ENCODE measurements around the gene ABCC12.
A peak's percentile ranks its signal among the peaks of the same experiment; 100 is the strongest.
"Not testable (repeated sequence)": the region's sequence is repeated elsewhere in the genome, so short reads cannot be mapped to it uniquely, and the experiment has no call there.

The ABCC12 gene

GRCh38 chr16:48193846-48194245, 38.1 kb upstream of the ABCC12 start:
- no peak overlapping the region for H3K4me3 ChIP-seq (ENCODE audit: low read depth, low read length)
- DNase-seq (ENCODE audit: low read depth) = no peak
- no peak for TF ChIP-seq CTCF (IDR thresholded peaks at IDR 0.05; ENCODE audit: control insufficient read depth, extremely low read depth, insufficient read depth)

- no peak overlapping the region for H3K4me3 ChIP-seq (ENCODE audit: low read depth, low read length)
- no peak for DNase-seq (ENCODE audit: low read depth)
- no peak for TF ChIP-seq CTCF (IDR thresholded peaks at IDR 0.05; ENCODE audit: control insufficient read depth, extremely low read depth, insufficient read depth)
Observed at GRCh38 chr16:48188449-48189102, 32.8 kb upstream of the ABCC12 start.

- no peak for DNase-seq (ENCODE audit: low read depth)
- no peak for TF ChIP-seq CTCF (IDR thresholded peaks at IDR 0.05; ENCODE audit: control insufficient read depth, extremely low read depth, insufficient read depth)
Observed at GRCh38 chr16:48187779-48188178, 32.0 kb upstream of the ABCC12 start.

GRCh38 chr16:48184681-48185080, 28.9 kb upstream of the ABCC12 start:
- no peak for DNase-seq (ENCODE audit: low read depth)
- no peak overlapping the region for H3K4me3 ChIP-seq (ENCODE audit: low read depth, low read length)
- TF ChIP-seq CTCF (IDR thresholded peaks at IDR 0.05; ENCODE audit: control insufficient read depth, extremely low read depth, insufficient read depth) = no peak

More at GRCh38 chr16:48187779-48188178, 32.0 kb upstream of the ABCC12 start:
- no peak overlapping the region for H3K4me3 ChIP-seq (ENCODE audit: low read depth, low read length)

- TF ChIP-seq CTCF (IDR thresholded peaks at IDR 0.05; ENCODE audit: control insufficient read depth, extremely low read depth, insufficient read depth) = no peak
- DNase-seq (ENCODE audit: low read depth) = peak; percentile 33
- no peak overlapping the region for H3K4me3 ChIP-seq (ENCODE audit: low read depth, low read length)
Observed at GRCh38 chr16:48182979-48183537, 27.3 kb upstream of the ABCC12 start.

- H3K4me3 ChIP-seq (ENCODE audit: low read depth, low read length); DNase-seq (ENCODE audit: low read depth): not testable (repeated sequence)
Observed at GRCh38 chr16:48181746-48182520, 26.1 kb upstream of the ABCC12 start.

GRCh38 chr16:48180868-48181480, 25.2 kb upstream of the ABCC12 start:
- no peak for DNase-seq (ENCODE audit: low read depth)
- no peak for TF ChIP-seq CTCF (IDR thresholded peaks at IDR 0.05; ENCODE audit: control insufficient read depth, extremely low read depth, insufficient read depth)
- no peak overlapping the region for H3K4me3 ChIP-seq (ENCODE audit: low read depth, low read length)
